HCT116 (cell line): ENCODE data around the gene TRIM59. TPM values are rescaled to one million over a fixed set of nuclear protein-coding genes. Genes with fewer than 3 reads are reported as not detected.

Source experiments
- ATAC-seq: fragments of 200-7000 bp; cut with Tn5 transposase; 2 replicates; pipeline ENCODE4 v1.9.1; 2020; ENCODE audit warnings: mild to moderate bottlenecking, moderate library complexity
- BruUV-seq: library from RNA; stranded (reverse); fragments of 400-500 nt; replicated peaks from 2 replicates; lab custom pipeline; 2021; lab: Mats Ljungman, UMichigan
- CTCF ChIA-PET: fragments of 300-600 bp; sonication (Branson Sonifier 250); formaldehyde crosslinking; loops from one replicate; lab custom pipeline; 2021; ENCODE audit warnings: antibody characterized with exemption; lab: Charles Lee
- POLR2A ChIA-PET: fragments of 300-600, 350-600 bp; sonication (Branson Sonifier 250); formaldehyde crosslinking; loops from one replicate; lab custom pipeline; 2021; ENCODE audit warnings: antibody characterized with exemption; lab: Charles Lee
- RAD21 ChIA-PET, 2 experiments: fragments of 300-600 bp; sonication (Branson Sonifier 250); formaldehyde crosslinking; loops; one replicate each; lab custom pipeline; 2023; ENCODE audit warnings: low total read pairs in 2 of 2; ENCODE audit not compliant: uncharacterized antibody in 2 of 2, unreplicated experiment in 2 of 2, low non-redundant PET in 1 of 2; lab: Charles Lee
- DNase-seq: peaks from one replicate; pipeline ENCODE4 v3.0.0-alpha.2; 2010; ENCODE audit warnings: low read depth, low spot score
- H2AFZ ChIP-seq: fragments of 200-600 bp; shearing (Covaris generic), sonication (generic); 2 replicates; pipeline ENCODE4 v1.6.1; 2017; ENCODE audit warnings: low read depth, mixed run types, mixed read lengths, antibody characterized with exemption, low read length; ENCODE audit not compliant: poor library complexity, severe bottlenecking
- H3K27ac ChIP-seq: 2 replicates; pipeline ENCODE4 v1.5.1; 2012; ENCODE audit warnings: low read depth, low read length
- H3K27me3 ChIP-seq: fragments of 200-600 bp; sonication (generic); 2 replicates; pipeline ENCODE4 v1.6.1; 2016; ENCODE audit warnings: mixed run types, low read length, mixed read lengths; ENCODE audit not compliant: insufficient read depth
- H3K36me3 ChIP-seq, 2 experiments: fragments of 200-500 bp in 1 of 2; fragments of 200-600 bp in 1 of 2; sonication (Bioruptor generic) in 1 of 2; sonication (generic) in 1 of 2; 2 replicates each; pipeline versions ENCODE4 v1.5.1 to v1.6.1; 2014 to 2016; ENCODE audit warnings: low read length in 2 of 2, inconsistent platforms in 1 of 2, mixed read lengths in 1 of 2, mixed run types in 1 of 2; ENCODE audit not compliant: insufficient read depth in 2 of 2, control insufficient read depth in 1 of 2
- H3K4me1 ChIP-seq, 2 experiments: fragments of 200-600 bp in 1 of 2; sonication (generic) in 1 of 2; 2 replicates each; pipeline versions ENCODE4 v1.5.1 to v1.6.1; 2012 to 2017; ENCODE audit warnings: low read length in 2 of 2, inconsistent platforms in 1 of 2, mild to moderate bottlenecking in 1 of 2, mixed read lengths in 1 of 2, mixed run types in 1 of 2, moderate library complexity in 1 of 2; ENCODE audit not compliant: insufficient read depth in 2 of 2, control insufficient read depth in 1 of 2
- H3K4me2 ChIP-seq: fragments of 200-600 bp; sonication (generic); 2 replicates; pipeline ENCODE4 v1.6.1; 2017; ENCODE audit warnings: mixed run types, low read length, mixed read lengths
- H3K4me3 ChIP-seq, 2 experiments: fragments of 200-600 bp in 1 of 2; sonication (generic) in 1 of 2; replicated peaks in 1 of 2; 2 replicates each; pipeline ENCODE4 v1.5.1; 2011 to 2016; ENCODE audit warnings: low read length in 2 of 2, control low read depth in 1 of 2, low read depth in 1 of 2, mild to moderate bottlenecking in 1 of 2, mixed read lengths in 1 of 2, mixed run types in 1 of 2
- H3K79me2 ChIP-seq: fragments of 200-600 bp; sonication (generic); 2 replicates; pipeline ENCODE4 v1.6.1; 2017; ENCODE audit warnings: mild to moderate bottlenecking, mixed run types, low read length, moderate library complexity, mixed read lengths; ENCODE audit not compliant: insufficient read depth
- H3K9ac ChIP-seq: fragments of 200-600 bp; sonication (generic); 2 replicates; pipeline ENCODE4 v1.6.1; 2016; ENCODE audit warnings: low read length, mixed read lengths
- H3K9me2 ChIP-seq: fragments of 200-600 bp; sonication (generic), shearing (Covaris generic); 2 replicates; pipeline ENCODE4 v1.6.1; 2017; ENCODE audit warnings: mixed run types, mild to moderate bottlenecking, moderate library complexity; ENCODE audit not compliant: insufficient read depth
- H3K9me3 ChIP-seq, 2 experiments: fragments of 200-500 bp in 1 of 2; fragments of 200-600 bp in 1 of 2; sonication (Bioruptor generic) in 1 of 2; sonication (generic) in 1 of 2; 2 replicates each; pipeline ENCODE4 v1.6.1; 2014 to 2017; ENCODE audit warnings: low read length in 2 of 2, mixed read lengths in 2 of 2, inconsistent platforms in 1 of 2, low read depth in 1 of 2, mild to moderate bottlenecking in 1 of 2, mixed run types in 1 of 2, moderate library complexity in 1 of 2; ENCODE audit not compliant: control insufficient read depth in 1 of 2, insufficient read depth in 1 of 2
- H4K20me1 ChIP-seq: fragments of 200-600 bp; sonication (generic), shearing (Covaris generic); 2 replicates; pipeline ENCODE4 v1.6.1; 2017; ENCODE audit warnings: mixed run types, mild to moderate bottlenecking, moderate library complexity; ENCODE audit not compliant: insufficient read depth
- CEBPB ChIP-seq: IDR thresholded peaks from 2 replicates; pipeline ENCODE4 v1.6.1; 2012; ENCODE audit warnings: low read depth
- EZH2 ChIP-seq: fragments of 200-600 bp; sonication (generic); IDR thresholded peaks from 2 replicates; pipeline ENCODE4 v1.6.1; 2017; ENCODE audit warnings: antibody characterized with exemption, mixed run types
- FOSL1 ChIP-seq: IDR thresholded peaks from 2 replicates; pipeline ENCODE4 v1.6.1; 2012; ENCODE audit warnings: low read depth
- POLR2A ChIP-seq: IDR thresholded peaks from 2 replicates; pipeline ENCODE4 v1.7.0; 2011; ENCODE audit warnings: borderline replicate concordance; ENCODE audit not compliant: insufficient read depth, insufficient read length; ENCODE audit errors: extremely low read depth
- POLR2AphosphoS5 ChIP-seq: IDR thresholded peaks from 2 replicates; pipeline ENCODE4 v1.6.1; 2011; ENCODE audit warnings: mild to moderate bottlenecking, low read depth, low read length, moderate library complexity
- RAD21 ChIP-seq: IDR thresholded peaks from 2 replicates; pipeline ENCODE4 v1.6.1; 2012; ENCODE audit warnings: low read depth, mild to moderate bottlenecking
- SIN3A ChIP-seq: IDR thresholded peaks from 2 replicates; pipeline ENCODE4 v1.6.1; 2012; ENCODE audit warnings: low read depth
- TCF7L2 ChIP-seq: IDR thresholded peaks from 2 replicates; pipeline ENCODE4 v1.7.0; 2011; ENCODE audit warnings: borderline replicate concordance, inconsistent platforms; ENCODE audit not compliant: insufficient read depth, insufficient read length; ENCODE audit errors: extremely low read depth
- intact Hi-C: fragments of 100-400 bp; cut with micrococcal nuclease; formaldehyde crosslinking; loops from 2 replicates; pipeline ENCODE4 v1.10.0; 2022
- total RNA-seq: library from RNA; stranded (reverse); gene quantifications from one replicate; pipeline ENCODE4 v1.2.1, GENCODE V29; 2021; ENCODE audit not compliant: unreplicated experiment
- TF ChIP-seq, protein P1 (sequence below), 3 experiments: fragments of 200-600 bp in 1 of 3; sonication (generic) in 1 of 3; IDR thresholded peaks in 2 of 3; conservative IDR thresholded peaks in 1 of 3; 2 replicates each; pipeline ENCODE4 v1.5.1; 2012 to 2017; ENCODE audit warnings: low read depth in 2 of 3, low read length in 2 of 3, antibody characterized with exemption in 1 of 3, borderline replicate concordance in 1 of 3, control low read depth in 1 of 3, mild to moderate bottlenecking in 1 of 3, mixed read lengths in 1 of 3, mixed run types in 1 of 3, moderate library complexity in 1 of 3; ENCODE audit not compliant: insufficient read depth in 1 of 3
- TF ChIP-seq, protein P2 (sequence below): IDR thresholded peaks from 2 replicates; pipeline ENCODE4 v1.6.1; 2012
- TF ChIP-seq, protein P3 (sequence below): IDR thresholded peaks from 2 replicates; pipeline ENCODE4 v1.6.1; 2012; ENCODE audit warnings: low read depth

Gene TRIM59
- total RNA-seq, 1 experiment from 2014 or later = 41.6 TPM

DNA sequence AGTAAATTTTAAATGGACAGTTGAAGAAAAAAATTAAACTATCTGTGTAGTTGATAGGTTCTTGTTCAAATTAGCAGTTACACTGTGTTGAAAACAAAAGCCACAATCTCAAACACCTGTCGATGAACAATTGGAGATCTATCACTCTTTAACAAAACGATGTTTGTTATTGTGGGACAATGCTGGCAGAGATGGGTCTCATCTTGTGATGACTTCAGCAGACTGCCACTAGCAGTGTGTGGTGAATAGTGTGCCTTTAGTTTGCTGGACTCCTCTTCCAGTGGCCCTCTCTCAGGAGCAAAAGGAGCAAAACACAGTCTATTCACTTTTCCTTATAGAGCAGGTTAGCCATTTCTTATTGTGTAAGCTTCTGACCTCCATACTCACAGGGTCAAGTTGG, 14.7 kb upstream of the TRIM59 start:
- Histone ChIP-seq H3K9me3 (no peaks in the 10 kb centered on the region), H3K27ac (no peak overlapping the region), H3K4me2 (no peak overlapping the region), H3K9ac (no peak overlapping the region), H3K27me3 (no peaks in the 10 kb centered on the region), H3K4me1 (no peaks in the 10 kb centered on the region), H3K9me2 (no peaks in the 10 kb centered on the region), H3K4me3 (no peak overlapping the region), H2AFZ (no peak overlapping the region), H3K36me3 (no peaks in the 10 kb centered on the region), H4K20me1 (no peaks in the 10 kb centered on the region), H3K79me2 (no peaks in the 10 kb centered on the region)
- intact Hi-C loops = no loop called here
- no peak for ATAC-seq
- no peak for DNase-seq
- TF ChIP-seq, protein P1, sequence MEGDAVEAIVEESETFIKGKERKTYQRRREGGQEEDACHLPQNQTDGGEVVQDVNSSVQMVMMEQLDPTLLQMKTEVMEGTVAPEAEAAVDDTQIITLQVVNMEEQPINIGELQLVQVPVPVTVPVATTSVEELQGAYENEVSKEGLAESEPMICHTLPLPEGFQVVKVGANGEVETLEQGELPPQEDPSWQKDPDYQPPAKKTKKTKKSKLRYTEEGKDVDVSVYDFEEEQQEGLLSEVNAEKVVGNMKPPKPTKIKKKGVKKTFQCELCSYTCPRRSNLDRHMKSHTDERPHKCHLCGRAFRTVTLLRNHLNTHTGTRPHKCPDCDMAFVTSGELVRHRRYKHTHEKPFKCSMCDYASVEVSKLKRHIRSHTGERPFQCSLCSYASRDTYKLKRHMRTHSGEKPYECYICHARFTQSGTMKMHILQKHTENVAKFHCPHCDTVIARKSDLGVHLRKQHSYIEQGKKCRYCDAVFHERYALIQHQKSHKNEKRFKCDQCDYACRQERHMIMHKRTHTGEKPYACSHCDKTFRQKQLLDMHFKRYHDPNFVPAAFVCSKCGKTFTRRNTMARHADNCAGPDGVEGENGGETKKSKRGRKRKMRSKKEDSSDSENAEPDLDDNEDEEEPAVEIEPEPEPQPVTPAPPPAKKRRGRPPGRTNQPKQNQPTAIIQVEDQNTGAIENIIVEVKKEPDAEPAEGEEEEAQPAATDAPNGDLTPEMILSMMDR (IDR thresholded peaks at IDR 0.05 in 2 of 3, conservative IDR thresholded peaks at IDR 0.05 in 1 of 3; ENCODE audit: borderline replicate concordance in 1 of 3, insufficient read depth in 1 of 3, low read depth in 2 of 3, low read length in 2 of 3) = no peak
- TF ChIP-seq, protein P2, sequence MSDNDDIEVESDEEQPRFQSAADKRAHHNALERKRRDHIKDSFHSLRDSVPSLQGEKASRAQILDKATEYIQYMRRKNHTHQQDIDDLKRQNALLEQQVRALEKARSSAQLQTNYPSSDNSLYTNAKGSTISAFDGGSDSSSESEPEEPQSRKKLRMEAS = no peak
- no peak for TF ChIP-seq POLR2AphosphoS5
- TF ChIP-seq SIN3A = no peak
- ChIA-PET POLR2A (no interaction called here), CTCF (no interaction called here), RAD21 (no interaction called here)
- BruUV-seq = no TSS peak

DNA sequence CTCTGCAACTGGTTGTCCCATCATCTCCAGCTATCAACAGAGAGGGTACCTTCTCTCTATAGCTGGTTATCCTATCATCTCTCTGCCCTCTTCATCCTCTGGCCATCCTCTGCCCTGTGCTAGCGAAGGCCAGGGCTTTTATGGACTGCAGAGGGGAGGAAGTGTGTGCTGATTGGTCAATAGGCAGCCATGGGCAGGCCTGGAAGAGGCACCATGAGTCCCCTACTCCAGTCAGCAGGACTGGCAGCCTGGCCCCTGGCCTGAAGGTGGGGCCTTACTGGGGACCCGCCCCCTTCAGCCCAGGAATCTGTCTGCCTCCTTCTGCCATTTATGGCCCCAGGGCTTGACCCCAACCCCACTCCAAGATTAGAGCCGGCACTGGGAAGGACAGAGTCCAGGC, 10.4 kb upstream of the TRIM59 start:
- Histone ChIP-seq H3K9me2 (no peaks in the 10 kb centered on the region), H3K36me3 (no peaks in the 10 kb centered on the region), H3K4me1 (no peaks in the 10 kb centered on the region), H2AFZ (no peak overlapping the region), H3K9me3 (no peaks in the 10 kb centered on the region), H3K4me3 (no peak overlapping the region), H3K9ac (no peak overlapping the region), H3K27me3 (no peaks in the 10 kb centered on the region), H3K27ac (no peak overlapping the region), H3K79me2 (no peaks in the 10 kb centered on the region), H3K4me2 (no peak overlapping the region), H4K20me1 (no peaks in the 10 kb centered on the region)
- BruUV-seq = no TSS peak
- ChIA-PET POLR2A (no interaction called here), RAD21 (no interaction called here), CTCF (no interaction called here)
- ATAC-seq (0 out of 2 replicates have a peak, but pooled peaks have one; percentile 52), DNase-seq (no peak)
- TF ChIP-seq, protein P2 = no peak
- TF ChIP-seq, protein P3, sequence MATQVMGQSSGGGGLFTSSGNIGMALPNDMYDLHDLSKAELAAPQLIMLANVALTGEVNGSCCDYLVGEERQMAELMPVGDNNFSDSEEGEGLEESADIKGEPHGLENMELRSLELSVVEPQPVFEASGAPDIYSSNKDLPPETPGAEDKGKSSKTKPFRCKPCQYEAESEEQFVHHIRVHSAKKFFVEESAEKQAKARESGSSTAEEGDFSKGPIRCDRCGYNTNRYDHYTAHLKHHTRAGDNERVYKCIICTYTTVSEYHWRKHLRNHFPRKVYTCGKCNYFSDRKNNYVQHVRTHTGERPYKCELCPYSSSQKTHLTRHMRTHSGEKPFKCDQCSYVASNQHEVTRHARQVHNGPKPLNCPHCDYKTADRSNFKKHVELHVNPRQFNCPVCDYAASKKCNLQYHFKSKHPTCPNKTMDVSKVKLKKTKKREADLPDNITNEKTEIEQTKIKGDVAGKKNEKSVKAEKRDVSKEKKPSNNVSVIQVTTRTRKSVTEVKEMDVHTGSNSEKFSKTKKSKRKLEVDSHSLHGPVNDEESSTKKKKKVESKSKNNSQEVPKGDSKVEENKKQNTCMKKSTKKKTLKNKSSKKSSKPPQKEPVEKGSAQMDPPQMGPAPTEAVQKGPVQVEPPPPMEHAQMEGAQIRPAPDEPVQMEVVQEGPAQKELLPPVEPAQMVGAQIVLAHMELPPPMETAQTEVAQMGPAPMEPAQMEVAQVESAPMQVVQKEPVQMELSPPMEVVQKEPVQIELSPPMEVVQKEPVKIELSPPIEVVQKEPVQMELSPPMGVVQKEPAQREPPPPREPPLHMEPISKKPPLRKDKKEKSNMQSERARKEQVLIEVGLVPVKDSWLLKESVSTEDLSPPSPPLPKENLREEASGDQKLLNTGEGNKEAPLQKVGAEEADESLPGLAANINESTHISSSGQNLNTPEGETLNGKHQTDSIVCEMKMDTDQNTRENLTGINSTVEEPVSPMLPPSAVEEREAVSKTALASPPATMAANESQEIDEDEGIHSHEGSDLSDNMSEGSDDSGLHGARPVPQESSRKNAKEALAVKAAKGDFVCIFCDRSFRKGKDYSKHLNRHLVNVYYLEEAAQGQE = no peak
- TF ChIP-seq CEBPB (no peak), POLR2A (no peak), POLR2AphosphoS5 (no peak), EZH2 (no peak), FOSL1 (no peak), TCF7L2 (no peak), RAD21 (no peak), SIN3A (no peak)
- intact Hi-C loops = no loop called here
